GM12878 (cell line): ENCODE results near the gene PTCD2. TPM values are rescaled to one million over a fixed set of nuclear protein-coding genes. Genes with fewer than 3 reads are reported as not detected.

ENCODE experiments used
- ATAC-seq: fragments of 200-7000 bp; cut with Tn5 transposase; 3 replicates; pipeline ENCODE4 v1.9.1; 2020; ENCODE audit warnings: mild to moderate bottlenecking, moderate library complexity
- BruUV-seq: library from RNA; stranded (reverse); fragments of 400-500 nt; replicated peaks from 2 replicates; lab custom pipeline; 2021; lab: Mats Ljungman, UMichigan
- CTCF ChIA-PET: fragments of 300-600 bp; sonication (Branson Sonifier 250); formaldehyde crosslinking; extraction: SDS; loops from one replicate; lab custom pipeline; 2021; ENCODE audit warnings: inconsistent platforms; lab: Yijun Ruan, JAX
- POLR2A ChIA-PET: fragments of 350-600 bp; formaldehyde crosslinking; extraction: SDS; loops from one replicate; lab custom pipeline; 2021; ENCODE audit warnings: inconsistent platforms; lab: Charles Lee
- RAD21 ChIA-PET: fragments of 300-600 bp; sonication (Branson Sonifier 250); formaldehyde crosslinking; loops from one replicate; lab custom pipeline; 2023; ENCODE audit warnings: antibody characterized with exemption; ENCODE audit not compliant: unreplicated experiment; lab: Charles Lee
- SMC1A ChIA-PET: fragments of 300-600 bp; sonication (Branson Sonifier 250); formaldehyde crosslinking; loops from one replicate; lab custom pipeline; 2023; ENCODE audit not compliant: unreplicated experiment, uncharacterized antibody; lab: Charles Lee
- DNase-seq: peaks from one replicate; pipeline ENCODE4 v3.0.0-alpha.2; 2011; ENCODE audit warnings: low read depth, low spot score
- FAIRE-seq: peaks from 3 replicates; lab custom pipeline; 2011; peaks lifted over from hg19 to GRCh38; lab: Jason Lieb, UNC
- H2AFZ ChIP-seq: 2 replicates; pipeline ENCODE4 v1.6.0; 2011; ENCODE audit warnings: low read depth, low read length, control low read depth; ENCODE audit not compliant: control insufficient read depth
- H3K27ac ChIP-seq: 2 replicates; pipeline ENCODE4 v1.5.1; 2011; ENCODE audit warnings: control low read depth; ENCODE audit not compliant: control insufficient read depth, insufficient read depth
- H3K27me3 ChIP-seq, 2 experiments: replicated peaks in 1 of 2; 2 replicates each; pipeline versions ENCODE4 v1.6.0 to v1.6.1; 2011; ENCODE audit warnings: low read length in 1 of 2; ENCODE audit not compliant: control insufficient read depth in 2 of 2, insufficient read depth in 2 of 2
- H3K36me3 ChIP-seq, 2 experiments: 2 replicates each; pipeline ENCODE4 v1.5.1; 2011; ENCODE audit warnings: low read length in 1 of 2; ENCODE audit not compliant: control insufficient read depth in 2 of 2, insufficient read depth in 2 of 2
- H3K4me1 ChIP-seq: 2 replicates; pipeline ENCODE4 v1.6.1; 2011; ENCODE audit warnings: mild to moderate bottlenecking, low read length, moderate library complexity, mixed read lengths; ENCODE audit not compliant: control insufficient read depth, insufficient read depth
- H3K4me2 ChIP-seq: 2 replicates; pipeline ENCODE4 v1.6.0; 2011; ENCODE audit warnings: control low read depth; ENCODE audit not compliant: control insufficient read depth, insufficient read depth
- H3K4me3 ChIP-seq: fragments of 200-600 bp; sonication (generic); 2 replicates; pipeline ENCODE4 v1.5.1; 2016
- H3K79me2 ChIP-seq: 2 replicates; pipeline ENCODE4 v1.6.0; 2011; ENCODE audit warnings: low read length; ENCODE audit not compliant: control insufficient read depth, insufficient read depth
- H3K9ac ChIP-seq: 2 replicates; pipeline ENCODE4 v1.8.0; 2011; ENCODE audit warnings: low read length, control low read depth, mixed read lengths; ENCODE audit not compliant: control insufficient read depth, insufficient read depth
- H3K9me3 ChIP-seq: replicated peaks from 3 replicates; pipeline ENCODE4 v1.5.1; 2011; ENCODE audit warnings: mild to moderate bottlenecking, low read length; ENCODE audit not compliant: control insufficient read depth, insufficient read depth
- H4K20me1 ChIP-seq: 2 replicates; pipeline ENCODE4 v1.6.0; 2011; ENCODE audit not compliant: control insufficient read depth, insufficient read depth
- HDGF ChIP-seq: fragments of 450-650 bp; IDR thresholded peaks from 2 replicates; pipeline ENCODE4 v1.6.1; 2016; ENCODE audit warnings: antibody characterized with exemption
- MXI1 ChIP-seq: fragments of 150-350 bp; IDR thresholded peaks from 2 replicates; pipeline ENCODE4 v1.6.1; 2011; ENCODE audit warnings: low read depth, mild to moderate bottlenecking, inconsistent platforms, low read length, improper control_type of control experiment
- NR2C1 ChIP-seq: fragments of 450-650 bp; IDR thresholded peaks from 2 replicates; pipeline ENCODE4 v1.6.1; 2017; ENCODE audit warnings: antibody characterized with exemption, mild to moderate bottlenecking, moderate library complexity
- NRF1 ChIP-seq: conservative IDR thresholded peaks from 2 replicates; pipeline ENCODE4 v1.6.1; 2011; ENCODE audit warnings: mild to moderate bottlenecking, low read depth, low read length, improper control_type of control experiment
- POLR2A ChIP-seq: IDR thresholded peaks from 2 replicates; pipeline ENCODE4 v1.6.1; 2011; ENCODE audit warnings: low read depth, mild to moderate bottlenecking, low read length
- POLR2AphosphoS2 ChIP-seq: IDR thresholded peaks from 2 replicates; pipeline ENCODE4 v1.6.1; 2011; ENCODE audit warnings: low read depth, mild to moderate bottlenecking, low read length, improper control_type of control experiment, moderate library complexity
- SIX5 ChIP-seq: IDR thresholded peaks from 2 replicates; pipeline ENCODE4 v1.6.1; 2011; ENCODE audit warnings: mild to moderate bottlenecking, low read depth, low read length, moderate library complexity; ENCODE audit not compliant: severe bottlenecking
- SMARCA5 ChIP-seq: fragments of 450-650 bp; IDR thresholded peaks from 2 replicates; pipeline ENCODE4 v1.6.1; 2017; ENCODE audit warnings: mild to moderate bottlenecking
- WGBS: methylation state at CpG from one replicate; pipeline ENCODE4 v1.1.6; 2016; ENCODE audit warnings: low lambda C conversion rate; ENCODE audit not compliant: insufficient replicate concordance, insufficient coverage; ENCODE audit errors: missing lambda C conversion rate; 5-methylcytosine and 5-hydroxymethylcytosine counted together
- in situ Hi-C: fragments of 300-500 bp; cut with MboI; formaldehyde crosslinking; loops from 9 replicates; pipeline ENCODE4 v1.14.3; 2018; ENCODE audit warnings: mixed read lengths
- intact Hi-C: fragments of 100-400 bp; cut with micrococcal nuclease; formaldehyde crosslinking; loops from one replicate; pipeline ENCODE4 v1.14.2; 2022; ENCODE audit not compliant: unreplicated experiment
- polyA plus RNA-seq, 11 experiments: library from polyadenylated mRNA; depleted of rRNA in 4 of 11; unstranded in 6 of 11; stranded (reverse) in 5 of 11; fragments of >200 nt; fragmentation: Nextera tagmentation in 4 of 11; fragmentation: Illumina TruSeq in 1 of 11; extraction: Ambion mirVana in 4 of 11; extraction: Trizol in 1 of 11; gene quantifications; 1 replicate in 1 of 11; 2 replicates in 10 of 11; pipeline versions ENCODE4 v1.2.1 to v1.2.3, GENCODE V29; 2011 to 2016; ENCODE audit warnings: inconsistent platforms in 2 of 11, missing spikeins in 2 of 11, low read depth in 1 of 11
- total RNA-seq, 4 experiments: library from RNA; depleted of rRNA in 3 of 4; stranded (reverse); fragments of >200 nt in 3 of 4; fragmentation: Illumina TruSeq in 1 of 4; extraction: Trizol in 1 of 4; gene quantifications; 2 replicates each; pipeline versions ENCODE4 v1.2.1 to v1.2.3, GENCODE V29; 2013 to 2021
- TF ChIP-seq, protein P1 (sequence below): fragments of 450-650 bp; IDR thresholded peaks from 2 replicates; pipeline ENCODE4 v1.6.1; 2017; ENCODE audit warnings: borderline replicate concordance
- TF ChIP-seq, protein P2 (sequence below): fragments of 450-650 bp; IDR thresholded peaks from 2 replicates; pipeline ENCODE4 v1.6.1; 2016; ENCODE audit warnings: mild to moderate bottlenecking, moderate library complexity, borderline replicate concordance

PTCD2 gene
- total and polyA plus RNA-seq, 10 of the 15 experiments (the other 5 are each of a cell fraction or from before 2014, with no cell fraction given), result 8.7 to 15.0 (median 11.9) TPM

DNA sequence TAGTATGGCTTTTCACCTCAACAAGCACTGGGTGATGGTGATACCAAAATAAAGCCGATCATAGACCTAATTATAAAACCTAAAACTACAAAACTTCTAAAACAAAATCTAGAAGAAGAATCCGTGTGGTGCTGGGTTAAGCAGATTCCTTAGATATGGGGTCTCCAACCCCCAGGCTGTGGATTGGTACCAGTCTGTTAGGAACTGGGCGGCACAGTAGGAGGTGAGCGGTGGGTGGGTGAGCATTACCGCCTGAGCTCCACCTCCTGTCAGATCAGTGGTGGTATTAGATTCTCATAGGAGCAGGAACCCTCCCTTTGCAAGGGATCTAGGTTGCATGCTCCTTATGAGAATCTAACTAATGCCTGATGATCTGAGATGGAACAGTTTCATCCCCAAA, 33.4 kb upstream of the PTCD2 start:
- CTCF ChIA-PET, result interaction anchor here (0.7 to 8.5 kb wide), 3 partner anchors 17 to 41 kb away, joined by 3 to 59 read pairs (median 3); no protein-coding TSS in a partner anchor
- Histone ChIP-seq H3K27me3 (no peaks in the 10 kb centered on the region), H3K9me3 (no peaks in the 10 kb centered on the region), H3K4me2 (no peak overlapping the region), H3K27ac (no peak overlapping the region), H3K4me3 (no peak overlapping the region), H3K79me2 (peaks cover 3% of the 10 kb centered on the region), H3K4me1 (peaks cover 7% of the 10 kb centered on the region; the same call in 1 of the 2 replicates), H2AFZ (no peak overlapping the region), H3K36me3 (peaks cover 2 to 6% of the 10 kb centered on the region in 2 experiments; a peak in 3 of 4 replicates), H4K20me1 (no peaks in the 10 kb centered on the region), H3K9ac (no peak overlapping the region)
- no peak for TF ChIP-seq NRF1
- no peak for TF ChIP-seq SIX5
- no peak for TF ChIP-seq SMARCA5
- TF ChIP-seq, protein P1, sequence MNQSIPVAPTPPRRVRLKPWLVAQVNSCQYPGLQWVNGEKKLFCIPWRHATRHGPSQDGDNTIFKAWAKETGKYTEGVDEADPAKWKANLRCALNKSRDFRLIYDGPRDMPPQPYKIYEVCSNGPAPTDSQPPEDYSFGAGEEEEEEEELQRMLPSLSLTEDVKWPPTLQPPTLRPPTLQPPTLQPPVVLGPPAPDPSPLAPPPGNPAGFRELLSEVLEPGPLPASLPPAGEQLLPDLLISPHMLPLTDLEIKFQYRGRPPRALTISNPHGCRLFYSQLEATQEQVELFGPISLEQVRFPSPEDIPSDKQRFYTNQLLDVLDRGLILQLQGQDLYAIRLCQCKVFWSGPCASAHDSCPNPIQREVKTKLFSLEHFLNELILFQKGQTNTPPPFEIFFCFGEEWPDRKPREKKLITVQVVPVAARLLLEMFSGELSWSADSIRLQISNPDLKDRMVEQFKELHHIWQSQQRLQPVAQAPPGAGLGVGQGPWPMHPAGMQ, result no peak
- intact Hi-C loops (no loop called here), in situ Hi-C loops (no loop called here)
- no peak for FAIRE-seq
- no peak for DNase-seq
- WGBS, result 88% methylated on average over 5 of the region's 5 CpGs
- no TSS peak for BruUV-seq
- RAD21 ChIA-PET, result no interaction called here
- ATAC-seq, result no peak
- POLR2A ChIA-PET, result no interaction called here
- SMC1A ChIA-PET, result interaction anchor here (2.0 to 2.9 kb wide), 3 partner anchors 10 to 22 kb away, joined by 6 to 9 read pairs (median 7); no protein-coding TSS in a partner anchor

- DNase-seq (no peak), FAIRE-seq (no peak), ATAC-seq (no peak)
- Histone ChIP-seq H3K27me3 (no peaks in the 10 kb centered on the region), H3K79me2 (peaks cover 7% of the 10 kb centered on the region), H2AFZ (no peak overlapping the region), H3K9me3 (no peaks in the 10 kb centered on the region), H3K9ac (no peak overlapping the region), H3K4me2 (no peak overlapping the region), H3K27ac (no peak overlapping the region), H4K20me1 (no peaks in the 10 kb centered on the region), H3K4me3 (no peak overlapping the region), H3K36me3 (no peaks in the 10 kb centered on the region; a peak in 3 of 4 replicates), H3K4me1 (peaks cover 14% of the 10 kb centered on the region; the same call in 1 of the 2 replicates)
- SMC1A ChIA-PET, result interaction anchor here (0.7 to 1.5 kb wide), 4 partner anchors 11 to 40 kb away, joined by 3 to 6 read pairs (median 4); no protein-coding TSS in a partner anchor
- CTCF ChIA-PET, result interaction anchor here (0.6 to 1.4 kb wide), 4 partner anchors 11 to 100 kb away, joined by 3 to 5 read pairs (median 3); no protein-coding TSS in a partner anchor
- in situ Hi-C loops, result no loop called here
- intact Hi-C loops, result no loop called here
- POLR2A ChIA-PET, result interaction anchor here (0.7 kb wide), 1 partner anchor 41 kb away, joined by 5 read pairs; no protein-coding TSS in a partner anchor
- no TSS peak for BruUV-seq
- RAD21 ChIA-PET, result interaction anchor here (0.7 to 0.8 kb wide), 2 partner anchors 10 to 19 kb away, joined by 3 to 4 read pairs; no protein-coding TSS in a partner anchor
- WGBS, result 98% methylated on average over 2 of the region's 2 CpGs
- TF ChIP-seq HDGF, result no peak
- TF ChIP-seq POLR2AphosphoS2, result no peak
- TF ChIP-seq POLR2A, result no peak
- no peak for TF ChIP-seq MXI1
- TF ChIP-seq, protein P2, sequence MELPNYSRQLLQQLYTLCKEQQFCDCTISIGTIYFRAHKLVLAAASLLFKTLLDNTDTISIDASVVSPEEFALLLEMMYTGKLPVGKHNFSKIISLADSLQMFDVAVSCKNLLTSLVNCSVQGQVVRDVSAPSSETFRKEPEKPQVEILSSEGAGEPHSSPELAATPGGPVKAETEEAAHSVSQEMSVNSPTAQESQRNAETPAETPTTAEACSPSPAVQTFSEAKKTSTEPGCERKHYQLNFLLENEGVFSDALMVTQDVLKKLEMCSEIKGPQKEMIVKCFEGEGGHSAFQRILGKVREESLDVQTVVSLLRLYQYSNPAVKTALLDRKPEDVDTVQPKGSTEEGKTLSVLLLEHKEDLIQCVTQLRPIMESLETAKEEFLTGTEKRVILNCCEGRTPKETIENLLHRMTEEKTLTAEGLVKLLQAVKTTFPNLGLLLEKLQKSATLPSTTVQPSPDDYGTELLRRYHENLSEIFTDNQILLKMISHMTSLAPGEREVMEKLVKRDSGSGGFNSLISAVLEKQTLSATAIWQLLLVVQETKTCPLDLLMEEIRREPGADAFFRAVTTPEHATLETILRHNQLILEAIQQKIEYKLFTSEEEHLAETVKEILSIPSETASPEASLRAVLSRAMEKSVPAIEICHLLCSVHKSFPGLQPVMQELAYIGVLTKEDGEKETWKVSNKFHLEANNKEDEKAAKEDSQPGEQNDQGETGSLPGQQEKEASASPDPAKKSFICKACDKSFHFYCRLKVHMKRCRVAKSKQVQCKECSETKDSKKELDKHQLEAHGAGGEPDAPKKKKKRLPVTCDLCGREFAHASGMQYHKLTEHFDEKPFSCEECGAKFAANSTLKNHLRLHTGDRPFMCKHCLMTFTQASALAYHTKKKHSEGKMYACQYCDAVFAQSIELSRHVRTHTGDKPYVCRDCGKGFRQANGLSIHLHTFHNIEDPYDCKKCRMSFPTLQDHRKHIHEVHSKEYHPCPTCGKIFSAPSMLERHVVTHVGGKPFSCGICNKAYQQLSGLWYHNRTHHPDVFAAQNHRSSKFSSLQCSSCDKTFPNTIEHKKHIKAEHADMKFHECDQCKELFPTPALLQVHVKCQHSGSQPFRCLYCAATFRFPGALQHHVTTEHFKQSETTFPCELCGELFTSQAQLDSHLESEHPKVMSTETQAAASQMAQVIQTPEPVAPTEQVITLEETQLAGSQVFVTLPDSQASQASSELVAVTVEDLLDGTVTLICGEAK, result no peak
- TF ChIP-seq NR2C1, result no peak
These were observed 31.2 kb upstream of the PTCD2 start for GRCh38 chr5:72288924-72289323.
